HepG2 (cell line): ENCODE measurements around the gene AFDN. TPM values are rescaled to one million over a fixed set of nuclear protein-coding genes. Genes with fewer than 3 reads are reported as not detected.

Experiments used
- ATAC-seq: fragments of 200-7000 bp; cut with Tn5 transposase; 3 replicates; pipeline ENCODE4 v1.9.1; 2020; ENCODE audit warnings: mild to moderate bottlenecking, moderate library complexity
- BruUV-seq: library from RNA; stranded (reverse); fragments of 400-500 nt; replicated peaks from 2 replicates; lab custom pipeline; 2021; lab: Mats Ljungman, UMichigan
- CTCF ChIA-PET: fragments of 300-600 bp; formaldehyde crosslinking; extraction: SDS; loops from one replicate; lab custom pipeline; 2021; ENCODE audit warnings: low total read pairs, inconsistent platforms, low intra/inter-chr PET ratio; lab: Yijun Ruan, JAX
- POLR2A ChIA-PET: fragments of 350-600 bp; sonication (Branson Sonifier 250); formaldehyde crosslinking; loops from one replicate; lab custom pipeline; 2020; ENCODE audit warnings: antibody characterized with exemption, inconsistent platforms; lab: Yijun Ruan, JAX
- DNase-seq: peaks from one replicate; pipeline ENCODE4 v3.0.0-alpha.2; 2015; ENCODE audit warnings: low spot score
- FAIRE-seq: peaks from 3 replicates; lab custom pipeline; 2011; peaks lifted over from hg19 to GRCh38; lab: Jason Lieb, UNC
- H2AFZ ChIP-seq: one replicate; pipeline ENCODE4 v1.6.1; 2011; ENCODE audit warnings: low read length, inconsistent platforms
- H3K27ac ChIP-seq: fragments of 300-600 bp; 3 replicates; pipeline ENCODE4 v1.8.0; 2011; ENCODE audit warnings: mixed run types, mild to moderate bottlenecking, mixed read lengths, low read length, inconsistent platforms; ENCODE audit not compliant: insufficient read depth; ENCODE audit errors: extremely low read length
- H3K27me3 ChIP-seq, 2 experiments: fragments of 200-600 bp in 1 of 2; 2 replicates in 1 of 2; 3 replicates in 1 of 2; pipeline versions ENCODE4 v1.6.0 to v1.8.0; 2011; ENCODE audit warnings: low read length in 2 of 2, mild to moderate bottlenecking in 2 of 2, moderate library complexity in 2 of 2, inconsistent platforms in 1 of 2; ENCODE audit not compliant: insufficient read depth in 2 of 2, control insufficient read depth in 1 of 2
- H3K36me3 ChIP-seq, 2 experiments: fragments of 200-600 bp in 1 of 2; replicated peaks in 1 of 2; 2 replicates in 1 of 2; 3 replicates in 1 of 2; pipeline versions ENCODE4 v1.5.1 to v1.8.0; 2011; ENCODE audit warnings: low read length in 2 of 2, inconsistent platforms in 1 of 2; ENCODE audit not compliant: insufficient read depth in 2 of 2, control insufficient read depth in 1 of 2
- H3K4me1 ChIP-seq: 2 replicates; pipeline ENCODE4 v1.5.1; 2012; ENCODE audit warnings: low read length, inconsistent platforms; ENCODE audit not compliant: insufficient read depth
- H3K4me2 ChIP-seq: 2 replicates; pipeline ENCODE4 v1.6.0; 2011; ENCODE audit warnings: low read depth, low read length, inconsistent platforms
- H3K4me3 ChIP-seq, 3 experiments: fragments of 200-600 bp in 1 of 3; sonication (generic), shearing (Covaris generic) in 1 of 3; replicated peaks in 1 of 3; 2 replicates each; pipeline ENCODE4 v1.5.1; 2011 to 2016; ENCODE audit warnings: low read length in 3 of 3, inconsistent platforms in 2 of 3, low read depth in 2 of 3, mild to moderate bottlenecking in 2 of 3, control low read depth in 1 of 3, mixed read lengths in 1 of 3; ENCODE audit not compliant: insufficient read depth in 1 of 3
- H3K79me2 ChIP-seq: one replicate; pipeline ENCODE4 v1.6.1; 2011; ENCODE audit warnings: low read length, inconsistent platforms; ENCODE audit not compliant: insufficient read depth
- H3K9ac ChIP-seq: 2 replicates; pipeline ENCODE4 v1.6.0; 2011; ENCODE audit warnings: mild to moderate bottlenecking, low read depth, low read length, inconsistent platforms; ENCODE audit not compliant: insufficient read depth
- H3K9me3 ChIP-seq: 2 replicates; pipeline ENCODE4 v1.5.1; 2012; ENCODE audit warnings: mild to moderate bottlenecking, low read length
- H4K20me1 ChIP-seq: 2 replicates; pipeline ENCODE4 v1.6.0; 2011; ENCODE audit warnings: inconsistent platforms, mild to moderate bottlenecking, low read length, moderate library complexity; ENCODE audit not compliant: insufficient read depth
- E2F1 ChIP-seq: sonication (generic); formaldehyde crosslinking; IDR thresholded peaks from 2 replicates; pipeline ENCODE4 v1.5.0; 2020; ENCODE audit warnings: missing genetic modification reagents
- FOXP1 ChIP-seq, 2 experiments: fragments of 450-650 bp in 1 of 2; IDR thresholded peaks; 2 replicates each; pipeline ENCODE4 v1.6.1; 2017 to 2018; ENCODE audit warnings: antibody characterized with exemption in 1 of 2
- JDP2 ChIP-seq: sonication (generic); formaldehyde crosslinking; IDR thresholded peaks from 2 replicates; pipeline ENCODE4 v1.8.1; 2022; ENCODE audit warnings: missing genetic modification reagents, borderline replicate concordance
- JUN ChIP-seq: sonication (generic); formaldehyde crosslinking; IDR thresholded peaks from 2 replicates; pipeline ENCODE4 v1.4.0; 2020; ENCODE audit warnings: mild to moderate bottlenecking, missing genetic modification reagents
- NFE2L1 ChIP-seq: sonication (generic); formaldehyde crosslinking; IDR thresholded peaks from 2 replicates; pipeline ENCODE4 v1.4.0; 2020; ENCODE audit warnings: missing genetic modification reagents, mild to moderate bottlenecking, borderline replicate concordance
- NPAS2 ChIP-seq: sonication (generic); formaldehyde crosslinking; IDR thresholded peaks from 2 replicates; pipeline ENCODE4 v1.8.0; 2022; ENCODE audit warnings: mild to moderate bottlenecking, missing genetic modification reagents, borderline replicate concordance
- NR3C1 ChIP-seq: sonication (generic); formaldehyde crosslinking; IDR thresholded peaks from 2 replicates; pipeline ENCODE4 v1.4.0; 2020; ENCODE audit warnings: missing genetic modification reagents
- PCBP2 ChIP-seq: fragments of 200-400 bp; formaldehyde crosslinking; optimal IDR thresholded peaks from 2 replicates; pipeline ENCODE3; 2018; ENCODE audit warnings: low read length, low read depth; ENCODE audit not compliant: poor library complexity, severe bottlenecking
- PPARG ChIP-seq: conservative IDR thresholded peaks from 2 replicates; pipeline ENCODE4 v1.6.1; 2016; ENCODE audit warnings: missing biosample characterization, missing genetic modification reagents
- PREB ChIP-seq: sonication (generic); formaldehyde crosslinking; IDR thresholded peaks from 2 replicates; pipeline ENCODE4 v1.4.0; 2020; ENCODE audit warnings: missing genetic modification reagents
- SP2 ChIP-seq: sonication (generic); formaldehyde crosslinking; IDR thresholded peaks from 2 replicates; pipeline ENCODE4 v1.5.1; 2020; ENCODE audit warnings: mild to moderate bottlenecking, missing genetic modification reagents
- ZBTB14 ChIP-seq: sonication (generic); formaldehyde crosslinking; IDR thresholded peaks from 2 replicates; pipeline ENCODE4 v1.4.0; 2020; ENCODE audit warnings: missing genetic modification reagents
- ZNF232 ChIP-seq: sonication (generic); formaldehyde crosslinking; IDR thresholded peaks from 2 replicates; pipeline ENCODE4 v1.4.0; 2020; ENCODE audit warnings: missing genetic modification reagents, borderline replicate concordance
- ZNF367 ChIP-seq: sonication (generic); formaldehyde crosslinking; IDR thresholded peaks from 2 replicates; pipeline ENCODE4 v1.4.0; 2020; ENCODE audit warnings: missing genetic modification reagents, borderline replicate concordance
- ZNF781 ChIP-seq: sonication (generic); formaldehyde crosslinking; IDR thresholded peaks from 2 replicates; pipeline ENCODE4 v1.5.1; 2020; ENCODE audit warnings: borderline replicate concordance, mild to moderate bottlenecking, missing genetic modification reagents; ENCODE audit errors: not compliant biosample characterization
- WGBS: methylation state at CpG from one replicate; pipeline ENCODE4 v1.1.6; 2017; ENCODE audit warnings: low lambda C conversion rate; 5-methylcytosine and 5-hydroxymethylcytosine counted together
- in situ Hi-C: cut with HindIII; loops from 2 replicates; pipeline ENCODE4 v1.10.0; 2017; ENCODE audit warnings: low pct_unique_long_range_greater_than_20kb; ENCODE audit not compliant: extremely low pct_ligation_motif_present
- intact Hi-C: fragments of 100-400 bp; cut with micrococcal nuclease; formaldehyde crosslinking; loops from one replicate; pipeline ENCODE4 v1.10.0; 2022; ENCODE audit not compliant: unreplicated experiment
- polyA plus RNA-seq, 8 experiments: library from polyadenylated mRNA; depleted of rRNA in 3 of 8; stranded (reverse) in 7 of 8; unstranded in 1 of 8; fragments of >200 nt; fragmentation: Illumina TruSeq in 4 of 8; extraction: Trizol in 4 of 8; gene quantifications; 2 replicates each; pipeline versions ENCODE4 v1.2.1 to v1.2.3, GENCODE V29; 2011 to 2016; ENCODE audit warnings: low read depth in 4 of 8, missing spikeins in 1 of 8, mixed read lengths in 1 of 8; ENCODE audit not compliant: insufficient read depth in 1 of 8
- total RNA-seq, 5 experiments: library from RNA; depleted of rRNA; stranded (reverse); fragments of >200 nt; fragmentation: Illumina TruSeq; extraction: Trizol; gene quantifications; 2 replicates each; pipeline ENCODE4 v1.2.3, GENCODE V29; 2016; ENCODE audit warnings: low read depth in 1 of 5

The AFDN gene
- total and polyA plus RNA-seq, 2 of the 13 experiments (the other 11 are each of a cell fraction or from before 2014, with no cell fraction given) = 136 to 151 TPM

- 81% methylated on average over 12 of the region's 12 CpGs for WGBS
- Histone ChIP-seq H3K36me3 (no peaks in the 10 kb centered on the region), H3K9me3 (no peaks in the 10 kb centered on the region), H3K27me3 (no peaks in the 10 kb centered on the region; a peak in 1 of 5 replicates), H3K4me1 (peaks cover 27% of the 10 kb centered on the region), H3K79me2 (no peaks in the 10 kb centered on the region), H3K9ac (no peak overlapping the region), H3K27ac (no peak overlapping the region), H2AFZ (no peak overlapping the region), H3K4me2 (no peak overlapping the region), H3K4me3 (no peak overlapping the region), H4K20me1 (no peaks in the 10 kb centered on the region)
- CTCF ChIA-PET = no interaction called here
- TF ChIP-seq PREB = no peak
- no peak for TF ChIP-seq ZNF232
- TF ChIP-seq PPARG (CRISPR knock-in tag) = no peak
- TF ChIP-seq NPAS2 (CRISPR knock-in tag) = no peak
- no peak for TF ChIP-seq NFE2L1 (CRISPR knock-in tag)
- TF ChIP-seq JDP2 = no peak
- no peak for TF ChIP-seq NR3C1 (CRISPR knock-in tag)
- no peak for TF ChIP-seq SP2 (CRISPR knock-in tag)
- TF ChIP-seq E2F1 = no peak
- no peak for TF ChIP-seq PCBP2
- TF ChIP-seq FOXP1 (IDR thresholded peaks at IDR 0.05) = no peak
- TF ChIP-seq FOXP1 (CRISPR knock-in tag; IDR thresholded peaks at IDR 0.05) = no peak
- no peak for TF ChIP-seq ZNF367 (CRISPR knock-in tag)
- TF ChIP-seq JUN (CRISPR knock-in tag) = no peak
- TF ChIP-seq ZBTB14 (CRISPR knock-in tag) = no peak
- no peak for TF ChIP-seq ZNF781 (CRISPR knock-in tag)
- in situ Hi-C loops = no loop called here
- intact Hi-C loops = no loop called here
- POLR2A ChIA-PET = no interaction called here
- DNase-seq = no peak
- no TSS peak for BruUV-seq
- no peak for ATAC-seq
- FAIRE-seq = no peak
These were observed 152.9 kb downstream of the AFDN start for GRCh38 chr6:167979436-167980139.
